HK-2 (cell line): ENCODE measurements around the gene GAGE12F.
"Not testable (repeated sequence)": the region's sequence is repeated elsewhere in the genome, so short reads cannot be mapped to it uniquely, and the experiment has no call there.

Experiments
- DNase-seq: peaks from one replicate; pipeline ENCODE4 v3.0.0-alpha.2; 2018; ENCODE audit not compliant: unreplicated experiment

The GAGE12F gene

GRCh38 chrX:49560542-49560941 lies at the start of gene GAGE12F:
GAGE12F (plus strand) TSS chrX:49560842; CDS start chrX:49561997, 1,155 bp downstream.
- not testable (repeated sequence) for DNase-seq

GRCh38 chrX:49531877-49532276 lies 28.8 kb upstream of the GAGE12F start, which contains the start of gene GAGE12C:
GAGE12C (plus strand) TSS chrX:49532177; CDS start chrX:49533332, 1,155 bp downstream.
- DNase-seq: not testable (repeated sequence)

- not testable (repeated sequence) for DNase-seq
These were observed 19.2 kb upstream of the GAGE12F start, which contains the start of gene GAGE12D for GRCh38 chrX:49541433-49541832. GAGE12D (plus strand) TSS chrX:49541733; CDS start chrX:49542888, 1,155 bp downstream.

- not testable (repeated sequence) for DNase-seq
These were observed 9.7 kb upstream of the GAGE12F start, which contains the start of gene GAGE12E for GRCh38 chrX:49550989-49551388. GAGE12E (plus strand) TSS chrX:49551289; CDS start chrX:49552444, 1,155 bp downstream.

GRCh38 chrX:49568728-49569127 lies 8.1 kb downstream of the GAGE12F start:
- DNase-seq: not testable (repeated sequence)

GRCh38 chrX:49569152-49569551 lies 8.5 kb downstream of the GAGE12F start:
- DNase-seq: not testable (repeated sequence)

- not testable (repeated sequence) for DNase-seq
These were observed 9.5 kb downstream of the GAGE12F start, which contains the start of gene GAGE12G for GRCh38 chrX:49570100-49570499. GAGE12G (plus strand) TSS chrX:49570400; CDS start chrX:49571555, 1,155 bp downstream.

GRCh38 chrX:49579649-49580048 lies 19.0 kb downstream of the GAGE12F start, which contains the start of gene GAGE12H:
GAGE12H (plus strand) TSS chrX:49579949; CDS start chrX:49581104, 1,155 bp downstream.
- DNase-seq: not testable (repeated sequence)

GRCh38 chrX:49589196-49589595 lies 28.6 kb downstream of the GAGE12F start, which contains the start of gene GAGE2A:
GAGE2A (plus strand) TSS chrX:49589496; CDS start chrX:49590651, 1,155 bp downstream.
- DNase-seq: not testable (repeated sequence)

- DNase-seq: not testable (repeated sequence)
These were observed 29.3 kb downstream of the GAGE12F start for GRCh38 chrX:49589769-49590478.

- not testable (repeated sequence) for DNase-seq
These were observed 29.8 kb downstream of the GAGE12F start for GRCh38 chrX:49590488-49590887.

GRCh38 chrX:49598720-49599119 lies 38.1 kb downstream of the GAGE12F start, which contains the start of gene GAGE1:
GAGE1 (plus strand) TSS chrX:49599020; CDS start chrX:49600175, 1,155 bp downstream.
- not testable (repeated sequence) for DNase-seq

- DNase-seq: no peak
These were observed 50.2 kb downstream of the GAGE12F start for GRCh38 chrX:49610718-49611310.
